Liver (tissue), 9 donors: ENCODE measurements around the gene MAGED2. TPM values are rescaled to one million over a fixed set of nuclear protein-coding genes. Genes with fewer than 3 reads are reported as not detected.

Source experiments
- DNase-seq: peaks from one replicate; pipeline ENCODE4 v3.0.0-alpha.2; 2017; ENCODE audit warnings: low spot score
- H3K27ac ChIP-seq, 2 donors: one replicate each; pipeline ENCODE4 v1.7.0; 2013; ENCODE audit warnings: inconsistent platforms in 2 of 2, low read length in 2 of 2, control low read depth in 1 of 2, low read depth in 1 of 2, mild to moderate bottlenecking in 1 of 2
- H3K27me3 ChIP-seq, 4 donors: one replicate each; pipeline versions ENCODE4 v1.6.1 to v1.7.0; 2013; ENCODE audit warnings: low read length in 3 of 4, inconsistent platforms in 1 of 4, mild to moderate bottlenecking in 1 of 4, moderate library complexity in 1 of 4; ENCODE audit not compliant: control insufficient read depth in 4 of 4, insufficient read depth in 4 of 4
- H3K36me3 ChIP-seq, 4 donors: one replicate each; pipeline versions ENCODE4 v1.6.1 to v1.7.0; 2013; ENCODE audit warnings: low read length in 3 of 4, mild to moderate bottlenecking in 3 of 4, low read depth in 1 of 4, moderate library complexity in 1 of 4; ENCODE audit not compliant: control insufficient read depth in 4 of 4, insufficient read depth in 3 of 4
- H3K4me1 ChIP-seq, 4 donors: one replicate each; pipeline versions ENCODE4 v1.6.1 to v1.7.0; 2013; ENCODE audit warnings: low read length in 3 of 4, mild to moderate bottlenecking in 3 of 4, moderate library complexity in 1 of 4; ENCODE audit not compliant: control insufficient read depth in 4 of 4, insufficient read depth in 4 of 4
- H3K4me3 ChIP-seq, 3 donors: one replicate each; pipeline versions ENCODE4 v1.6.1 to v1.7.0; 2013; ENCODE audit warnings: low read length in 3 of 3, control low read depth in 1 of 3, low read depth in 1 of 3, mild to moderate bottlenecking in 1 of 3
- H3K9ac ChIP-seq, 2 donors: one replicate each; pipeline ENCODE4 v1.7.0; 2013; ENCODE audit warnings: low read length in 2 of 2, mild to moderate bottlenecking in 2 of 2, moderate library complexity in 2 of 2, control low read depth in 1 of 2, low read depth in 1 of 2
- H3K9me3 ChIP-seq, 4 donors: one replicate each; pipeline versions ENCODE4 v1.6.1 to v1.7.0; 2013; ENCODE audit warnings: low read length in 3 of 4; ENCODE audit not compliant: control insufficient read depth in 4 of 4
- EGR1 ChIP-seq, 2 donors: IDR thresholded peaks; 2 replicates each; pipeline ENCODE4 v1.6.1; 2016 to 2018; ENCODE audit warnings: antibody characterized with exemption in 2 of 2, low read depth in 2 of 2
- FOXA1 ChIP-seq: IDR thresholded peaks from 2 replicates; pipeline ENCODE4 v1.6.1; 2016; ENCODE audit warnings: antibody characterized with exemption
- GABPA ChIP-seq, 2 donors: IDR thresholded peaks in 1 of 2; conservative IDR thresholded peaks in 1 of 2; 2 replicates each; pipeline ENCODE4 v1.6.1; 2016; ENCODE audit warnings: antibody characterized with exemption in 2 of 2, mild to moderate bottlenecking in 1 of 2, moderate library complexity in 1 of 2
- HNF4A ChIP-seq, 2 donors: conservative IDR thresholded peaks; 2 replicates each; pipeline ENCODE4 v1.6.1; 2016; ENCODE audit warnings: antibody characterized with exemption in 2 of 2, mild to moderate bottlenecking in 2 of 2
- HNF4G ChIP-seq: IDR thresholded peaks from 2 replicates; pipeline ENCODE4 v1.6.1; 2016; ENCODE audit warnings: antibody characterized with exemption
- JUND ChIP-seq, 2 donors: IDR thresholded peaks; 2 replicates each; pipeline ENCODE4 v1.6.1; 2016; ENCODE audit warnings: antibody characterized with exemption in 2 of 2
- NR2F2 ChIP-seq: IDR thresholded peaks from 2 replicates; pipeline ENCODE4 v1.6.1; 2016; ENCODE audit warnings: antibody characterized with exemption
- RXRA ChIP-seq, 2 donors: IDR thresholded peaks; 2 replicates each; pipeline ENCODE4 v1.6.1; 2017 to 2018; ENCODE audit warnings: antibody characterized with exemption in 2 of 2, mild to moderate bottlenecking in 1 of 2
- WGBS: extraction: QIAGEN DNeasy Blood & Tissue Kit; methylation state at CpG from one replicate; pipeline ENCODE4 v1.1.7; 2013; 5-methylcytosine and 5-hydroxymethylcytosine counted together
- polyA plus RNA-seq, 2 donors: library from polyadenylated mRNA; stranded (reverse) in 1 of 2; unstranded in 1 of 2; fragments of 200-250 nt in 1 of 2; fragments of >200 nt in 1 of 2; fragmentation: Nextera tagmentation in 1 of 2; extraction: Ambion mirVana in 1 of 2; gene quantifications; one replicate each; pipeline versions ENCODE4 v1.2.1 to v1.2.3, GENCODE V29; 2013 to 2015
- total RNA-seq, 2 donors: library from RNA; depleted of rRNA; stranded (reverse); fragments of >200 nt; gene quantifications; one replicate each; pipeline ENCODE4 v1.2.3, GENCODE V29; 2014
- TF ChIP-seq, protein P1 (sequence below): IDR thresholded peaks from 2 replicates; pipeline ENCODE4 v1.6.1; 2016; ENCODE audit warnings: antibody characterized with exemption
- TF ChIP-seq, protein P2 (sequence below): IDR thresholded peaks from 2 replicates; pipeline ENCODE4 v1.6.1; 2016; ENCODE audit warnings: antibody characterized with exemption, mild to moderate bottlenecking
- TF ChIP-seq, protein P3 (sequence below): IDR thresholded peaks from 2 replicates; pipeline ENCODE4 v1.6.1; 2016; ENCODE audit warnings: antibody characterized with exemption
- TF ChIP-seq, protein P4 (sequence below): fragments of 150-350 bp; IDR thresholded peaks from 2 replicates; pipeline ENCODE4 v1.5.1; 2017; ENCODE audit warnings: improper control_type of control experiment, low read depth, low read length; ENCODE audit not compliant: missing input control
- TF ChIP-seq, protein P5 (sequence below): IDR thresholded peaks from 2 replicates; pipeline ENCODE4 v1.6.1; 2016; ENCODE audit warnings: antibody characterized with exemption
- donor health status: healthy.
- donor health status: healthy.
- donor health status: healthy.
- donor health status: healthy.
- donor health status: healthy.

MAGED2 gene
- total and polyA plus RNA-seq, 4 donors, result 25.4 to 93.4 (median 31.3) TPM

DNA sequence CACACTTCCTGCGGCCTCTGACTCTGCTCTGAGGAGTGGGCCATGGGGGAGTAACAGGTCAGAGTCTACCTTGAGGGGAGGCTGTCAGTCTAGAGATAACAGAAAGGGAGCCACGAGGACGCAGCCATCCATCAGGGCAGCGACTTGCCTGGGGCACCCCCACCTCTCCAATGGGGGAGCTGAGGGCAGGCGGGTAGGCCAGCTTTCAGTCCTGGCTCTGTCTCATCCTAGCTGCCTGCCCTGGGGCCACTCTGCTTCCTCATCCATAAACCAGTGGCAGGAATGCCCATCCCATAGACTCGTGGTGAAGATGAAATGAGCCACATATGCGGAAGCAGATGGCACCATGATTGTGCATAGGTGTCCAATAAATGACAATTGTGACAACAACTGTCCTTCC is 13.2 kb downstream of the MAGED2 start:
- Histone ChIP-seq H3K36me3 (peaks cover 0 to 1% (median under 1%) of the 10 kb centered on the region in 4 donors), H3K4me3 (no peak overlapping the region), H3K9me3 (no peaks in the 10 kb centered on the region), H3K9ac (no peak overlapping the region), H3K27me3 (no peaks in the 10 kb centered on the region), H3K27ac (no peak overlapping the region), H3K4me1 (no peaks in the 10 kb centered on the region)
- TF ChIP-seq, protein P1, sequence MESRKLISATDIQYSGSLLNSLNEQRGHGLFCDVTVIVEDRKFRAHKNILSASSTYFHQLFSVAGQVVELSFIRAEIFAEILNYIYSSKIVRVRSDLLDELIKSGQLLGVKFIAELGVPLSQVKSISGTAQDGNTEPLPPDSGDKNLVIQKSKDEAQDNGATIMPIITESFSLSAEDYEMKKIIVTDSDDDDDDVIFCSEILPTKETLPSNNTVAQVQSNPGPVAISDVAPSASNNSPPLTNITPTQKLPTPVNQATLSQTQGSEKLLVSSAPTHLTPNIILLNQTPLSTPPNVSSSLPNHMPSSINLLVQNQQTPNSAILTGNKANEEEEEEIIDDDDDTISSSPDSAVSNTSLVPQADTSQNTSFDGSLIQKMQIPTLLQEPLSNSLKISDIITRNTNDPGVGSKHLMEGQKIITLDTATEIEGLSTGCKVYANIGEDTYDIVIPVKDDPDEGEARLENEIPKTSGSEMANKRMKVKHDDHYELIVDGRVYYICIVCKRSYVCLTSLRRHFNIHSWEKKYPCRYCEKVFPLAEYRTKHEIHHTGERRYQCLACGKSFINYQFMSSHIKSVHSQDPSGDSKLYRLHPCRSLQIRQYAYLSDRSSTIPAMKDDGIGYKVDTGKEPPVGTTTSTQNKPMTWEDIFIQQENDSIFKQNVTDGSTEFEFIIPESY, result no peak
- TF ChIP-seq FOXA1, result no peak
- no peak for DNase-seq
- WGBS, result 89% methylated on average over 7 of the region's 7 CpGs

DNA sequence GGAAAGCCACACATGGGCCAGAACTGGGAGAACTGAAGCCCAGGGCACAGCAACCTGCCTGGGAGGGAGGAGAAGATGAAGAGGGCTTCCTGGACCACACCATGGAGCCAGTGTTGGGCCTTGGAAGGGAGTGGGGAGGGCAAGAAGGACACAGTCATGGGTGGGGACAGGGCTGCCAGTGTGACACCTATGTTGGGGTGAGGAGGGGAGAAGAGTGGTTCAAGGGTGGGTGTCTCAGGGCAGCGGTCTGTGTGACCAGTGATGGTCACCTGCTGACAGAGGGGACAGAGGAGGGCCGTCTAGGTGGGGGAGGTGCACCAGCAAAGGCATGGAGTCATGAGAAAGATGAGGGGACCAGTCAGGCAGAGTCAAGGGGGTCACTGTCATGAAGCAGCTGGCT is 13.8 kb downstream of the MAGED2 start:
- no peak overlapping the region for H3K4me3 ChIP-seq
- H3K4me1 ChIP-seq, result no peaks in the 10 kb centered on the region
- no peak for DNase-seq
- H3K27ac ChIP-seq, result no peak overlapping the region
- no peak for TF ChIP-seq JUND (IDR thresholded peaks at IDR 0.05)
- no peak for TF ChIP-seq GABPA (IDR thresholded peaks at IDR 0.05 in 1 of 2, conservative IDR thresholded peaks at IDR 0.05 in 1 of 2)
- TF ChIP-seq HNF4A (conservative IDR thresholded peaks at IDR 0.05), result no peak
- H3K27me3 ChIP-seq, result no peaks in the 10 kb centered on the region
- H3K9ac ChIP-seq, result no peak overlapping the region
- no peaks in the 10 kb centered on the region for H3K36me3 ChIP-seq
- no peaks in the 10 kb centered on the region for H3K9me3 ChIP-seq
- WGBS, result 81% methylated on average over 2 of the region's 2 CpGs

DNA sequence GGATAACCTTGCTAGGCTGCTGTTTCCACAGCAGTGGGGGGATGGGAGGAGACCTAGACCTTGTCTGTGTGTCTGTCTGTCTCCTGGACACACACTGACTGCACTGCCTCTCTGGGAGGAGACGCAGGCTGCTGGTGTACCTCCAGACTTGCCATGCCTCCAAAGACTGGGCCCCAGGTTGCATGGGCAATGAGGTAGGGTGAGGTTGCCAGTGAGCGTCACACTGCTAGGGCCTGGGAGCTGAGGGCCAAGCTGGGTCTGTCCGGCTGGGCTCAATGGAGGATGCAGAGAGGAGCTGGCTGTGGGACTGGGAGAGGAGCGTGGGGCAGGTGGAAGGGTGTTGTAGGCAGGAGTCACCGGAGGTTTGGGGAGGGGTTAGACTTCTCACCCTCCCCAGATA is 16.6 kb downstream of the MAGED2 start:
- no peak overlapping the region for H3K4me3 ChIP-seq
- DNase-seq, result no peak
- no peaks in the 10 kb centered on the region for H3K36me3 ChIP-seq
- TF ChIP-seq, protein P2, sequence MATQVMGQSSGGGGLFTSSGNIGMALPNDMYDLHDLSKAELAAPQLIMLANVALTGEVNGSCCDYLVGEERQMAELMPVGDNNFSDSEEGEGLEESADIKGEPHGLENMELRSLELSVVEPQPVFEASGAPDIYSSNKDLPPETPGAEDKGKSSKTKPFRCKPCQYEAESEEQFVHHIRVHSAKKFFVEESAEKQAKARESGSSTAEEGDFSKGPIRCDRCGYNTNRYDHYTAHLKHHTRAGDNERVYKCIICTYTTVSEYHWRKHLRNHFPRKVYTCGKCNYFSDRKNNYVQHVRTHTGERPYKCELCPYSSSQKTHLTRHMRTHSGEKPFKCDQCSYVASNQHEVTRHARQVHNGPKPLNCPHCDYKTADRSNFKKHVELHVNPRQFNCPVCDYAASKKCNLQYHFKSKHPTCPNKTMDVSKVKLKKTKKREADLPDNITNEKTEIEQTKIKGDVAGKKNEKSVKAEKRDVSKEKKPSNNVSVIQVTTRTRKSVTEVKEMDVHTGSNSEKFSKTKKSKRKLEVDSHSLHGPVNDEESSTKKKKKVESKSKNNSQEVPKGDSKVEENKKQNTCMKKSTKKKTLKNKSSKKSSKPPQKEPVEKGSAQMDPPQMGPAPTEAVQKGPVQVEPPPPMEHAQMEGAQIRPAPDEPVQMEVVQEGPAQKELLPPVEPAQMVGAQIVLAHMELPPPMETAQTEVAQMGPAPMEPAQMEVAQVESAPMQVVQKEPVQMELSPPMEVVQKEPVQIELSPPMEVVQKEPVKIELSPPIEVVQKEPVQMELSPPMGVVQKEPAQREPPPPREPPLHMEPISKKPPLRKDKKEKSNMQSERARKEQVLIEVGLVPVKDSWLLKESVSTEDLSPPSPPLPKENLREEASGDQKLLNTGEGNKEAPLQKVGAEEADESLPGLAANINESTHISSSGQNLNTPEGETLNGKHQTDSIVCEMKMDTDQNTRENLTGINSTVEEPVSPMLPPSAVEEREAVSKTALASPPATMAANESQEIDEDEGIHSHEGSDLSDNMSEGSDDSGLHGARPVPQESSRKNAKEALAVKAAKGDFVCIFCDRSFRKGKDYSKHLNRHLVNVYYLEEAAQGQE, result no peak
- TF ChIP-seq, protein P3, sequence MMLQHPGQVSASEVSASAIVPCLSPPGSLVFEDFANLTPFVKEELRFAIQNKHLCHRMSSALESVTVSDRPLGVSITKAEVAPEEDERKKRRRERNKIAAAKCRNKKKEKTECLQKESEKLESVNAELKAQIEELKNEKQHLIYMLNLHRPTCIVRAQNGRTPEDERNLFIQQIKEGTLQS, result no peak
- no peak for TF ChIP-seq RXRA (IDR thresholded peaks at IDR 0.05)
- no peak for TF ChIP-seq NR2F2
- TF ChIP-seq HNF4G, result no peak
- TF ChIP-seq, protein P4, sequence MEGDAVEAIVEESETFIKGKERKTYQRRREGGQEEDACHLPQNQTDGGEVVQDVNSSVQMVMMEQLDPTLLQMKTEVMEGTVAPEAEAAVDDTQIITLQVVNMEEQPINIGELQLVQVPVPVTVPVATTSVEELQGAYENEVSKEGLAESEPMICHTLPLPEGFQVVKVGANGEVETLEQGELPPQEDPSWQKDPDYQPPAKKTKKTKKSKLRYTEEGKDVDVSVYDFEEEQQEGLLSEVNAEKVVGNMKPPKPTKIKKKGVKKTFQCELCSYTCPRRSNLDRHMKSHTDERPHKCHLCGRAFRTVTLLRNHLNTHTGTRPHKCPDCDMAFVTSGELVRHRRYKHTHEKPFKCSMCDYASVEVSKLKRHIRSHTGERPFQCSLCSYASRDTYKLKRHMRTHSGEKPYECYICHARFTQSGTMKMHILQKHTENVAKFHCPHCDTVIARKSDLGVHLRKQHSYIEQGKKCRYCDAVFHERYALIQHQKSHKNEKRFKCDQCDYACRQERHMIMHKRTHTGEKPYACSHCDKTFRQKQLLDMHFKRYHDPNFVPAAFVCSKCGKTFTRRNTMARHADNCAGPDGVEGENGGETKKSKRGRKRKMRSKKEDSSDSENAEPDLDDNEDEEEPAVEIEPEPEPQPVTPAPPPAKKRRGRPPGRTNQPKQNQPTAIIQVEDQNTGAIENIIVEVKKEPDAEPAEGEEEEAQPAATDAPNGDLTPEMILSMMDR, result no peak
- TF ChIP-seq FOXA1, result no peak
- TF ChIP-seq HNF4A (conservative IDR thresholded peaks at IDR 0.05), result no peak
- TF ChIP-seq, protein P5, sequence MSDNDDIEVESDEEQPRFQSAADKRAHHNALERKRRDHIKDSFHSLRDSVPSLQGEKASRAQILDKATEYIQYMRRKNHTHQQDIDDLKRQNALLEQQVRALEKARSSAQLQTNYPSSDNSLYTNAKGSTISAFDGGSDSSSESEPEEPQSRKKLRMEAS, result no peak
- TF ChIP-seq JUND (IDR thresholded peaks at IDR 0.05), result no peak
- no peak for TF ChIP-seq EGR1 (IDR thresholded peaks at IDR 0.05; ENCODE audit: low read depth in 2 of 2)
- H3K27ac ChIP-seq, result no peak overlapping the region
- H3K9me3 ChIP-seq, result no peaks in the 10 kb centered on the region
- H3K27me3 ChIP-seq, result no peaks in the 10 kb centered on the region
- no peaks in the 10 kb centered on the region for H3K4me1 ChIP-seq
- no peak overlapping the region for H3K9ac ChIP-seq
- WGBS, result 92% methylated on average over 5 of the region's 5 CpGs
